Effector CD8-positive, alpha-beta T cell (primary cell): ENCODE data around the gene SEL1L.
"Not testable (repeated sequence)": the region's sequence is repeated elsewhere in the genome, so short reads cannot be mapped to it uniquely, and the experiment has no call there.

Experiments
- DNase-seq: peaks from one replicate; lab custom pipeline; 2025; lab: John Stamatoyannopoulos, UW

SEL1L gene

DNA sequence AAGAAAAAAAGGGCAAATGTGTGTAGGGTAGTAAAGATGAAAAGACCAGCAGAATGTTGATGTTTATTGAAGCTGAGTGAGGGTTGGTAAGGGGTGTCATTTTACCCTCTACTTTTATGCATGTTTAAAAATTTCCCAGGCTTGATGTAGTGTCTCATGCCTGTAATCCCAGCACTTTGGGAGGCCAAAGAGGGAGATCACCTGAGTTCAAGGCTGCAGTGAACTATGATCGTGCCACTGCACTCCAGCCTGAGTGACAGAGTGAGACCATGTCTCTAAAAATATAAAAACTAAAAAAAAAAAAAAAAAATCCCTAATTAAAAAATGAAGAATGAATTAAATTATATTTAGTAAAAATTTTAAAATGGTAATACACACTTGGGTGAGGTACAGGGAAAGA, 8.5 kb downstream of the SEL1L start:
- DNase-seq = no peak

DNA sequence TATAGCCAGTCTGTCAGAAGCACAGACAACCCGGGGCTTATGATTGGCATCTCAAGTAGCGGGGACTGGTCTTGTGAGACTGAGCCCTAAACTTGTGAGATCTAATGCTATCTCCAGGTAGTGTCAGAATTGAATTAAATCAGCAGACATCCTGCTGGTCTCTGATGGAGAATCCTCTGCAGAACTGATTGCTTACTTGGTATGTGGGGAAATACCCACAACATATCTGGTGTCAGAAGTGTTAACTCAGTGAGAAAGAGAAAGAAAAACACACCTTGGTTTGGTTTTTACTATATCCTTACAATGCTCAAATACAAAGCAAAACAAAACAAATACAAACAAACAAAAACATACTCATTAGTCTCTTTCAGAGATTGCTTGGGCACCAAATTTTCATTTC, 10.0 kb downstream of the SEL1L start:
- no peak for DNase-seq

DNA sequence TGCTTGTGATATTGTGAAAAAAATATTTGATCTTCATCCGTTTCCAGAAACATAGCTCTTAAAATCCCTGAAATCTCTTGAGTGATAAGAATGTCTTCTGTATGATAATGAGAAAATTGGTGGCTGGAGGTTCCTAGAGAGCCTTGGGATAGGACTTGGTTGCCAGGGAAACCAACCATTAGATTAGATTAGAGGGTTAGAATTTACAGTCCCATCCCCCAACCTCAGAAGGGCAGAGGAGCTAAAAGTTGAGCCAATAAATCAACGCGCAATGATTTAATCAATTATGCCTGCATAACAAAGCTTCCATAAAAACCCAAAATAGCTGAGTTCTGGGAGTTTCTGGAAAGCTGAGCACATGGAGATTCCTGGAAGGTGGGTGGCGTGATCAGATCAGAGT, 10.6 kb downstream of the SEL1L start:
- no peak for DNase-seq

DNA sequence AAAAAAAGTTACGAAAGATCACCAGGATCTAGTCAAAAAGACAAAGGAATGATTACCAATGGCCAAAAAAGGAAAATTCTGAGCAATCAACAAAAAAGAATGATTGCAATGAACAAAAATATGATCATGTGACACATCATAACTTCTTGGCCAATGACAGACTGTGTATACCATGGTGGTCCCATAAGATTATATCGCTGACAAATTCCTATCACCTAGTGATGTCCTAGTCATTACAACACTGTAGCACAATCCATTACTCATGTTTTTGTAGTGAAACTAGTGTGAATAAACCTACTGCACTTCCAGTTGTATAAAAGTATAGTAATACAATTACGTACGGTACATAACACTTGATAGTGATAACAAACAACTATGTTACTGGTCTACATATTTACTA, 12.3 kb downstream of the SEL1L start:
- DNase-seq = no peak

DNA sequence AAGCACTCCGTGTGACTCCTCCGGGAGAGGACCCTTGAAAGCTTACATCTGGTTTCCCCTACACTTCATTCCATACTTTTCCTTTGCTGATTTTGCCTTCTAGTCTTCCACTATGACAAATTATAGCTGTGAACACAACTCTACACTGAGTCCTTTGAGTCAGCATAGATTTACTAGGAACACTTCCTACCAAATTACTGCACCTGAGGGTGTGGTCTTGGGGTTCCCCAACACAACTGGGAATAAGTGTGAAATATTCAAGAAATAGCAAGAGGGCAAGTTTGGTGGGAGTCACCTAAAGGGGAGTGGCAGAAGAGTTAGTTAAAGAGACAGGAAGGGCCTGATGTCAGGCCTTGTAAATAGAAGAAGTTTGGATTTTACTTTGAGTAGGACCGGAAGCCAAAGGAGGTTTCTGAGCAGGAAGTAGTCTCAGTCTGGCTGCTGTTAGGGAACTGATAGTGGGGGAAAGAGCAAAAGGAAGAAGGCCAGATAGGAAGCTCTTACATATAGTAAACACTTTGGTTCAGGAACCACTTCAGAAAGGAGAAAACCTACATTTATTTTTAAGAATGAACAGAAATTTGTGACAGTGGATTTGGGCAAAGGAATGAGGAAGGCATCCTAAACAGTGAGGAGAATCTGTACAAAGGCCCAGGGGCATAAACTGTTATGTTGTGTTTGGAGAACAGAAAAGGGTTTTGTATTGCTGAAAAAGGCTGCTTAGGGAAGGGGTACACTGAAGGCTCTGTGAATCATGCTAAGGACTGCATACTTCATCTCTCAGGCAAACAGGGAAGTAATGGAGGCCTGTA, 14.2 kb downstream of the SEL1L start:
- no peak for DNase-seq

DNA sequence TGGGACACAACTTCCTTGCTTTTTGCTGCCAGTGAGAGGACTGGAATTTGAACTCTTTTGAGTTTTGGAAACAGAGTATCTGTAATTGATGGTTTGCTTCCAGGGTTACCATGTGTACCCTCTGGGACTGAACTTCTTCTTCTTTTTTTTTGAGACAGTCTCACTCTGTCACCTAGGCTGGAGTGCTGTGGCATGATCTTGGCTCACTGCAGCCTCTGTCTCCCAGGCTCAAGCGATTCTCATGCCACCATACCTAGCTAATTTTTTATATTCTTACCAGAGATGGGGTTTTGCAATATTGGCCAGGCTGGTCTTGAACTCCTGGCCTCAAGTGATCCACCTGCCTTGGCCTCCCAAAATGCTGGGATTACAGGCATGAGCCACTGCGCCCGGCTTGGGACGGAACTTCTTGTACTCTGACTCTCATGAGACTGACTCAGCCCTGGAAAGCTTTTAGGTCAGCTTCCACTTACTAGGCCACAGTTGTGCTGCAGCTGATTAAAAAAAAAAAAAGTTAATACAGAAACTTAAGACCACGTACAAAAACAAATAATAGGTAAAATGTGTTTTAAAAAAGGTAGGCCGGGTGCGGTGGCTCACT, 15.8 kb downstream of the SEL1L start:
- no peak for DNase-seq

DNA sequence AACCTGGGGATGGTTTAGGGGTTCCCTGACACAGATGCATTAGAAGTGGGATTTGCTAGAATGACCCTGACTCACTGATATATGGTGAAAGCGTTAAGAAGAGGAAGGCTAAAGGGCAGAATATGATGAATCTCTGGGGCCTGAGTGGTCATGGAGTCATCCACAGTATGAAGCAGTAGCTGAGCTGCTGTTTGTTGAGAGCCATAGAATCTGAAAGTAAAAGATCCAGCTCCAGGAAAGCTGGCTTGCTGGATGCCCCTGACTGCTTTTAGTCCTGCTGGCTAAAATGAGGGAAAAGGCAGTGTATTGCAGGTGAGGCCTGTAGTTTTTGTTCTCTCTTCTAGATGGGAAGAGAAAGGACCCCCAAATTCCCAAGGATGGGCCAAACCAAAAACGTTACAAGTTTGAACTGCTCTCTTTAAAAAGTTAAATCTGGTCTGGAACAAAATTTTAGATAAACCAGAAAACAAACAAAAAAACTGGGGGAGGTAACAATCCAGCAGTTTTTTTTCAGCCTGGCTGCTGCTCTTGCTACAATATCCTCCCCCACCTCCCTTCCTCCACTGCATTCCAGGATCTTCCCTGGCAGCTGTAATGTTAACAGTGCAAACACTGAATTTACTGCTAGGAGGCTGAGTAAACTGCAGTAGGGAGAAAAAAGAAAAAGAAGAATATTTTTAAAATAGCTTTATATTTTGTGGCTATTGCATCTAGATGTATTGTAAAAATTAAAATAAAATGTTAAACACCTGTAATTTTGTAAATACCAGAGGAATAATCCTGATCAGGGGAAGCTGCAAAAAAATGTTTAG, 16.5 kb downstream of the SEL1L start:
- DNase-seq = no peak

DNA sequence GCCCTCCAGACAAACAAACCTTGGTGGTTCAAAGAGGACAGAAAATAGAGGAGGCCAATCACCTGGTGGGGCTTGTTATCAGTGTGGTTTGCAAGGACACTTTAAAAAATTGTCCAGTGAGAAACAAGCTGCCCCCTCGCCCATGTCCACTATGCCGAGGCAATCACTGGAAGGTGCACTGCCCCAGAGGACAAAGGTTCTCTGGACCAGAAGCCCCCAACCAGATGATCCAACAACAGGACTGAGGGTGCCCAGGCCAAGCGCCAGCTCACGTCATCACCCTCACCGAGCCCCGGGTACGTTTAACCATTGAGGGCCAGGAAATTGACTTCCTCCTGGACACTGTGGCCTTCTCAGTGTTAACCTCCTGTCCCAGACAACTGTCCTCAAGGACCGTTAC, 17.7 kb downstream of the SEL1L start:
- DNase-seq = not testable (repeated sequence)

DNA sequence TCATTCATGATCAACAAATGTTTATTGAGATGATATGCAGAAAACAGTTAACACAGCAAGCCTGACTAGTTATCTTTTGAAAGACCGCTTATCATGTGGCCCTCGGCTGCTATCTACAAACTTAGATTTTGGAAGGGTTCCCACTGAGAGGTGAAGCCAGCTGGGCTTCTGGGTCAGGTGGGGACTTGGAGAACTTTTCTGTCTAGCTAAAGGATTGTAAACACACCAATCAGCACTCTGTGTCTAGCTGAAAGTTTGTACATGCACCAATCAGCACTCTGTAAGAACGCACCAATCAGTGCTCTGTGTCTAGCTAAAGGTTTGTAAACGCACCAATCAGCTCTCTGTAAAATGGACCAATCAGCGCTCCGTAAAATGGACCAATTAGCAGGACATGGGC, 20.8 kb downstream of the SEL1L start:
- not testable (repeated sequence) for DNase-seq

DNA sequence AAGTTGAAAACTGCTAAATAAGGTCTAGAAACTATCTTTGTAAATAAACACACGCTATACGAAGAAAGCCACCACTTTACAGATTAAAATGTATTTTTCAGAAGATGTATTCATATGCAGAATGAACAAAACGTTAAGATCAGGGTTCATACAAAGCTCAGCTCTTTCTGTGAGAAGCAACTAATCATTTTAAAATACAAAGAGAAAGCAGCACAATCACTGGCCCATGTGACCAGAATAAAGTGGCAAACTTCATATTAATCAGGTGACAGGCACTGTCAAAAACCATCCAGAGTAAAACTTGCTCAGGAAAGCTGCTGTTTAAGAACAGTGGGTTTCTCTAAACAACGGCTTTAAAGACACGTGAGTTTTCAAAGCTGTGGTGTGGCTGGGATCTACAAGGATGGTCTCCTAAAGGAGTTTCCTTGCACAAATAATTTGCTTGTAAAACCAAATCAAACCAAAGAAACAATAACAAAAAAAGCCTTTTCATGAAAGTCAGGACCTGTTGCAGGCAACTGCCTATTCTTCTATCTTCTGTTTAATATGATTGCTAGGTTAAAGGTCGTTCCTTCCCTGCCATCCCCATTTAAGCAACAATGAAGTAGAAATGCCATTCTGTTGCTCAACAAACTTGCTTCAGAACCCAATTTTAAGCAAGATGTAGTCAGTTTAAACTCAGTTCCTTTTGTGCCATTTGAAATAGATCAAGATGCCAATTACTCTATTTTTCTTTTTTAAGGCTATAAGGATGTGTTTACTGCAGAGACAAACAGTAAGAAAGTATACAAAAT, 22.3 kb downstream of the SEL1L start:
- DNase-seq = no peak

DNA sequence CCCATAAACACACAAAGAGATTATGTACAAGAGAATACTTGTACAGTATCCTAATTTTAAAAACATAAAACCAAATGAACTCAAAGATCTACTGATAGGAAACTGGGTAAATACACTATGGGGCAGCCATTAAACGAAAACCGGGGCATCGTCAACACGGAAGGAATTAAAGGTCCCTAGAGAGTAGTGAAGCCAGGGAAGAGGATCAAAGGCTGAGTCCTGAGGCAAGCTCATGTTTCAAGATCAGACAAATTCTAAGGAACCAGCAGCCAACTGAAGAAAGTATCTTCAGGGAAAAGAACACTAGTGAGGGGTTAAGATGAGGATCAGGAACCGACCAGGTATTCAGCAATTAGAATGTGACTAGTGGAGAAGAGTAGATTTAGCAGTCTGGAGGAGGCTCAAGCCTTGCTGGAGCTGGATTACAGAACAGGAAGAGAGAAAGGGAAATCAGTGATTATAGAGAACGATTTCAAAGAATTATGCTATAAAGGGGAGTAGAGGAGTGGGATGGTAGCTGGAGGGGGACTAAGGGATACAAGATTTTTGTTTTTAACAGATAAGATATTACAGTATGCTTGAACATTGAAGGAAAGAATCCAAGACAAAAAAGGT, 23.7 kb downstream of the SEL1L start:
- no peak for DNase-seq

DNA sequence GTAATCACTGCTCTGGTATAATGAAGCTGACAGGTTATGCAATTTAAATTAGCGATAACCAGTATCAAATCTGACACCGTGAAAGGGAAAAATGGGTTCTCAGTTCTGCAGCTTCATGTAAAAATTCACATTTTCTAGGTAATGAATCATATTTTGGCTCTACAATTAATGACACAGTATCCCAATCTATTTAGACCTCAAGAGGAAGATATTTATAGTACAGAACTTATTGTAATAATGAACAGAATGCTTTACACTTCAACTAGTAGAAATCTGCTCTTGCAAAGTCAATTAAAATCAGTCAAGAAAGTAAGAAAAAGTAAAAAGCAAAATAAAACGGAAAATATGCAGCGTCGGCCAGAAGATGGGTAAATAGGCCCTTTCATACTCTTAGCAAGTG, 24.3 kb downstream of the SEL1L start:
- no peak for DNase-seq

DNA sequence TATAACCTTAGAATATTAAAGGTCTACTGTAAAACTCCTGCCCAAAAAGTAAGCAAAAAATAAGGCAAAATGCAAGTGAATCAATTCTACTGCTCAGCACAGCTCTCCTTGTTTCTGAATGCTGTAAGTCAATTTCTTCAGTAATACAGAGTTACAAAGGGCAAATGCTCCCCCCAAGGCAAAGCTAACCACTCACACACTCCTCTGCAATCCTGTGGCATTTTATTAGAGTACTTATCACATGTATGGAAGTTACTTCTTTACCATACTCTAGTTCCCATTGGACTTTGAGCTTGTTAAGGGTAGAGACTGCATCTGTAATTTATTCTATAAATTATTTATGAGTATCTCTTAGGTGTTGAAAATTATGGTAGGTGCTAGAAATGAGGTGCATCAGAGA, 27.2 kb downstream of the SEL1L start:
- no peak for DNase-seq

DNA sequence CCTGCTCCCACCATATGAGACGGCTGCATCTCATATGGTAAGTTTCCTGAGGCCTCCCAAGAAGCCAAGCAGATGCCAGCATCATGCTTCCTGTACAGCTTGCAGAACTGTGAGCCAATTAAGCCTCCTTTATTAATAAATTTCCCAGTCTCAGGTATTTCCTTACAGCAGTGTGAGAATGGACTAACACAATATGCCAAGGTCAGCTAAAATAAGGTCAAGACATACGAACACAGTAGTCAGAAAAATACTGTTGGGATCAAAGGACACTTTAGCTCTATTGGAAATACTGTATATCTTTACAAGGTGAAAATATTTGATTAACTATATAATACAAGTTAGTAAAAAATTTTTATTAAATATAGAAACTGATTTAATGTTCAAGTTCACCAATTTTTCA, 28.8 kb downstream of the SEL1L start:
- DNase-seq = no peak

DNA sequence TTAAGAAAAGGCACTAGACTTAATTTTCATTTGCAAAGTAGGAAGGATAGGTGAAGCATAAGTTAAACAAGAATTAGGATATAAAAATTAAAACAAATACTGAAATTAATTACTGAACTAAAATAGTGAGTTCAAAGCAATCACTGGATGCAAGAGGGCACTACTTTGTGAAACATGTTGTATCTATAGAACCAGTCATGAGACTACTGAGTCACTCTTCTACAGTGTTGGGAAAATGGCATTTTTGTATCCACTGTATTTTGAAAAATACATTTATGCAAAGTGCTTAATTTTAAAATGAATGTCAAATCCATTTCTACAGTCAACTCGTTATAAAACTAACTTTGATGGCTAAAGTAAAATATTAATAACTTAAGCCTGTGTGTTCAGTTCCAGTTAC, 47.9 kb downstream of the SEL1L start:
- DNase-seq = no peak

DNA sequence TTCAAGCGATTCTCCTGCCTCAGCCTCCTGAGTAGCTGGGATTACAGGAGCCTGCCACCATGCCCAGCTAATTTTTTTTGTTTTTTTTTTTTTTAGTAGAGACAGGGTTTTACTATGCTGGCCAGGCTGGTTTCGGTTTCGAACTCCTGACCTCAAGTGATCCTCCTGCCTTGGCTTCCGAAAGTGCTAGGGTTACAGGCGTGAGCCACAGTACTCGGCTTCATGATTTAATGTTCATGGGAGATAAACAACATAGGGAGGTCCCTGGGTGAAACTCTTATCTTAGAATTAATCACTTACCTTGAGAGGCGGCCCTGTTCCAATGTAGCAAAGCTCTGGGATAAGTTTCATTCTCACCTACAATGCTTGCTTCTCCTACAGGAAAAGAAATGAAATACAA, 48.3 kb downstream of the SEL1L start:
- DNase-seq = no peak

DNA sequence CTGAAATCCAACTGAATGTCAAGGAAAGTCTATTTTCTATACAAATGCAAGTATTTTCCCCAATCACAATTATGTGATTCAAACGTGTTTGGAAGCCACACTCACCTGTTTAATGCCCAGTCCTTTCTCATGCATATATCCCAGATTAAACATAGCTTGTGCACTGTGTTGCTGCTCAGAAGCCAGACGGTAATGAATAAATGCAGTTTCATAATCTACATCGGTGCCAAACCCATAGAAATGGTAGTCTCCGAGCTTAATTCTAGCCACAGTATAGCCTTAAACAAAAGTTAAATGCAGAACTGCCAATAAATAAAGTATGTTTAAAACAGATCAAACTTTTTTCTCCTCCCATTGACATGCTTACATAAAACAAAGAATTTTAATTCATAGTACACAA, 49.5 kb downstream of the SEL1L start:
- DNase-seq = no peak

DNA sequence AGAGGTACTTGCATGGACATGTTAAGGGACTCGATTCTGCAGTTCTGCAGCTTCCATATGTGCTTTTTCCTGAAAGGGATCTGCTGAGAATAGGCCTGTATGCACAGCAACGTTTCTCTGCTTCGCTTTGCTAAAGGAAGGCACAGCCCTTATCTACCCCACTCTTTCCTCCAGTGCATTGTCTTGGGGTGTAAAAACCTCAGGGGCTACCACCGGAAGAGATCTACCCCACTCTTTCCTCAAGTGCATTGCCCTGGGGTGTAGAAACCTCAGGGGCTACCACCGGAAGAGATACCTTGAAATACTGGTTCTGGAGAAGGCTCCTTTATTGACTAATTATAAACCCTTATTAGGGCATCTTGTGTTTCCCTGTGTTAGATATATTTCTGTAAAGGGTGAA, 52.9 kb downstream of the SEL1L start:
- no peak for DNase-seq

DNA sequence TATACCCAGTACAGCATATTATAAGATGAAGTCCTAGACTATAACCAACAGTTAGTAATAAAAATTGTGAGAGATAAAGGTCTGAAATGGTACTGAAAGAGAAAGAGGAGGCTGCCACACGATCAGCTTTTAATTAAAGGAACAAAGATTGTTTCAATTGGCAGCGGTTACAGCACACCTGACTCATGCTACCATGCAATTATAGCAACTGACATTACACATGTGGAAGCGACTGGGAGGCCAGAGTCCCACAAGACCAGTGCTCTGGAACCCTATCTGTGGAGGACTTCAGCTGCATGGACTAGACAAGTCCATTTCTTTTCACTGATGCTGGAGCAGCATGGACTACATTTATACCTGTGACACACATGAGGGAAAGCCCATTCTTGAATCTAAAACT, 55.2 kb downstream of the SEL1L start:
- no peak for DNase-seq

DNA sequence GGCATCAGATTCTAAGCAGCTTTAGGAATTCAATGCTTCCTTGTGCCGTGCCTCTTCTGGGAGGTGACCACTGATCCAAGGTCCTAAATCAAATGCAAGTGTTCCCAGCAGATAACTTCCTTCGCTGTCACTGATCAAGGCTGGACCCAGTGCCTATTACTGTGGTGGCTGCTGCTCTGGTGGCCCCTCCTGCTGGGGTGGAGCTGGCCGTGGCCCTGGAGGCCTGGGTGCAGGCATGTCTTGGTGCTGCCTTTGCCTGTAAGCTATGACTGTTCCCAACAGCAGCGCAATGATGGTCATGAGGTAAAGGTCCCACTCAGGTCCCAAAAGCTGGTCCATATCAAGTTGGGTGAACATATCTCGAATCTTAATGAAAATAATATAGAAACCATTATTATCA, 56.8 kb downstream of the SEL1L start:
- no peak for DNase-seq

DNA sequence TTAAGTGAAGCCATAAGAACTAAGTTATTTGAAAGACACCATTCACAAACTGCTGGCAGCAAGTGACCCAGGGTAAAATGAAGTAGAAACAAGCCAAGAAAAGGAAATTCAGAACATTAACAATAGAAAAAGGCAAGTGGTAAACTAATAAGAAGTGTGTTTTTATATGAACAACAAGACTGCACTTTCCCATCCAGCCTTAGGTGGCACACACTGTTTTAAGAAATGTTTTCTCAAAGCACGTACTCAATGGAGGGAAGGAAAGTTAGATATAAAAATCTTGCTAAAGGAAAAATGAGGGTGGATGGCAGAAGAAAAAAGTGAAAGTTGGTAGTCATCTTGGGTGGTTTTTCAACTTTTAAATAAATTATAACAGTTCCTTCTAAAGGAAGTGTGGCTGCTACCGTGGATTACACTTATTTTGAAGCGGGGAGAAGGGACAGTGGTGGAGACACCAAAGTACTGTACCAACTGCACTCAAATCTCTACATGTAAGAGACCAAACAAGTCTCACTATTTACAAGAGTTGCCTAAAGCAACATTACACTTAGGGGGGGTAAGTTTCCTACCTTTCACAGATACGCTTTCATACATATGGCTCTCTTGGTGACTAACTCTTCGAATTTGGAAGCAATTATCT, 58.8 kb downstream of the SEL1L start:
- DNase-seq = no peak
